Neural cell (in vitro differentiated cells): ENCODE measurements around the gene ZNF610. TPM values are rescaled to one million over a fixed set of nuclear protein-coding genes. Genes with fewer than 3 reads are reported as not detected.

Experiments
- H2AFZ ChIP-seq: fragments of 200-600, 300-800 bp; sonication (generic), shearing (Covaris generic); 2 replicates; pipeline ENCODE4 v1.6.0; 2014; ENCODE audit warnings: low read depth, mild to moderate bottlenecking, antibody characterized with exemption, low read length, moderate library complexity
- H3F3A ChIP-seq: fragments of 200-600 bp; shearing (Covaris generic); 2 replicates; pipeline ENCODE4 v1.6.1; 2016; ENCODE audit warnings: mild to moderate bottlenecking, moderate library complexity, mixed read lengths, antibody characterized with exemption, low read length; ENCODE audit not compliant: insufficient read depth, poor library complexity, severe bottlenecking
- H3K27ac ChIP-seq: fragments of 200-600, 300-800 bp; sonication (generic), shearing (Covaris generic); 2 replicates; pipeline ENCODE4 v1.5.1; 2014; ENCODE audit warnings: mild to moderate bottlenecking, low read length, moderate library complexity
- H3K27me3 ChIP-seq: fragments of 300-800, 200-600 bp; sonication (generic), shearing (Covaris generic); 2 replicates; pipeline ENCODE4 v1.6.0; 2014; ENCODE audit warnings: mild to moderate bottlenecking, low read depth, low read length, moderate library complexity; ENCODE audit not compliant: insufficient read depth
- H3K36me3 ChIP-seq: fragments of 300-800, 200-600 bp; sonication (generic), shearing (Covaris generic); 2 replicates; pipeline ENCODE4 v1.5.1; 2014; ENCODE audit warnings: mild to moderate bottlenecking, antibody characterized with exemption, low read length, moderate library complexity; ENCODE audit not compliant: insufficient read depth
- H3K4me2 ChIP-seq: fragments of 300-800, 200-600 bp; sonication (generic), shearing (Covaris generic); 2 replicates; pipeline ENCODE4 v1.6.0; 2014; ENCODE audit warnings: mild to moderate bottlenecking, low read length
- H3K4me3 ChIP-seq: fragments of 300-800, 200-600 bp; sonication (generic), shearing (Covaris generic); 2 replicates; pipeline ENCODE4 v1.5.1; 2014; ENCODE audit warnings: mild to moderate bottlenecking, low read length, moderate library complexity
- H3K79me2 ChIP-seq: fragments of 200-600 bp; shearing (Covaris generic); replicated peaks from 2 replicates; pipeline ENCODE4 v1.6.0; 2014; ENCODE audit warnings: mild to moderate bottlenecking, low read length, moderate library complexity; ENCODE audit not compliant: insufficient read depth
- H3K9ac ChIP-seq: fragments of 300-800, 200-600 bp; sonication (generic), shearing (Covaris generic); 2 replicates; pipeline ENCODE4 v1.6.1; 2016; ENCODE audit warnings: mild to moderate bottlenecking, low read length, mixed read lengths
- H3K9me2 ChIP-seq: fragments of 200-600 bp; shearing (Covaris generic); 2 replicates; pipeline ENCODE4 v1.6.1; 2016; ENCODE audit warnings: mild to moderate bottlenecking, low read length, mixed read lengths; ENCODE audit not compliant: insufficient read depth
- H3K9me3 ChIP-seq: fragments of 200-600, 300-800 bp; sonication (generic), shearing (Covaris generic); 2 replicates; pipeline ENCODE4 v1.6.1; 2016; ENCODE audit warnings: mild to moderate bottlenecking, mixed run types, low read length, moderate library complexity, mixed read lengths
- H4K20me1 ChIP-seq: fragments of 200-600 bp; shearing (Covaris generic); 2 replicates; pipeline ENCODE4 v1.6.1; 2016; ENCODE audit warnings: mild to moderate bottlenecking, mixed run types; ENCODE audit not compliant: insufficient read depth
- EP300 ChIP-seq: fragments of 450-650 bp; conservative IDR thresholded peaks from 2 replicates; pipeline ENCODE4 v1.6.1; 2014; ENCODE audit warnings: antibody characterized with exemption, mild to moderate bottlenecking, moderate library complexity; ENCODE audit not compliant: poor library complexity, severe bottlenecking
- EZH2 ChIP-seq: fragments of 200-600, 300-800 bp; shearing (Covaris generic), sonication (generic); IDR thresholded peaks from 2 replicates; pipeline ENCODE4 v1.6.1; 2014; ENCODE audit warnings: antibody characterized with exemption, low read length, borderline replicate concordance, mild to moderate bottlenecking; ENCODE audit not compliant: insufficient read depth, poor library complexity, severe bottlenecking
- MXI1 ChIP-seq: fragments of 450-650 bp; conservative IDR thresholded peaks from 2 replicates; pipeline ENCODE4 v1.6.1; 2014; ENCODE audit warnings: antibody characterized with exemption, mild to moderate bottlenecking; ENCODE audit not compliant: poor library complexity, severe bottlenecking
- POLR2AphosphoS5 ChIP-seq: IDR thresholded peaks from 2 replicates; pipeline ENCODE4 v1.6.1; 2012
- RAD21 ChIP-seq: fragments of 450-650 bp; conservative IDR thresholded peaks from 2 replicates; pipeline ENCODE4 v1.6.1; 2014; ENCODE audit warnings: antibody characterized with exemption, mild to moderate bottlenecking, moderate library complexity
- SMC3 ChIP-seq: fragments of 450-650 bp; conservative IDR thresholded peaks from 2 replicates; pipeline ENCODE4 v1.6.1; 2014; ENCODE audit warnings: antibody characterized with exemption, mild to moderate bottlenecking, moderate library complexity; ENCODE audit not compliant: poor library complexity
- TAF1 ChIP-seq: IDR thresholded peaks from 2 replicates; pipeline ENCODE4 v1.6.1; 2012; ENCODE audit warnings: low read depth
- polyA plus RNA-seq: library from polyadenylated mRNA; depleted of rRNA; stranded (reverse); fragments of >200 nt; gene quantifications from 2 replicates; pipeline ENCODE4 v1.2.3, GENCODE V29; 2014
- TF ChIP-seq, protein P1 (sequence below): fragments of 450-650 bp; IDR thresholded peaks from 2 replicates; pipeline ENCODE4 v1.5.1; 2014; ENCODE audit warnings: antibody characterized with exemption, mild to moderate bottlenecking, moderate library complexity; ENCODE audit not compliant: poor library complexity, severe bottlenecking
- TF ChIP-seq, protein P2 (sequence below): IDR thresholded peaks from 2 replicates; pipeline ENCODE4 v1.6.1; 2012; ENCODE audit warnings: borderline replicate concordance

The ZNF610 gene
- polyA plus RNA-seq, 1 donor from 2014 or later = 28.3 TPM

DNA sequence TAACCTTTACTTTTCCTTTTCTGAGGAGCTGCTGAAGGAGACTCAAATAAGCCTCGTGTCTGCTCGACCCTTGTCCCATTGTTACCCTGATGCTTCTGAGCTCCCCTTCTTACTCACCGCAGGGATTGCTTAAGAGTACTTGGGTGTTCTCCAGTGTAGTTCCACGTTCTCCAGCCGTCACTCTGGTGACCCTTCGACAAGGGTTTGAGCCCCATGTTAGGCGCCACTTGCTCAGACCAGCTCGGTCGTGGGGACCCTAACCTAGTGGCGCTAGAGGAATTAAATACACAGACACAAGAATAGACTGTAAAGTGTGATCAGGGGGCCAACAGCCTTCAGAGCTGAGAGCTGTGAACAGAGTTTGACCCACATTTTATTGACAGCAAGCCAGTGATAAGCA, 28.8 kb upstream of the ZNF610 start:
- Histone ChIP-seq H3K27ac (no peak overlapping the region), H3K4me3 (no peak overlapping the region), H3K9ac (no peak overlapping the region), H3K79me2 (no peaks in the 10 kb centered on the region), H3K36me3 (peaks cover 18% of the 10 kb centered on the region), H3K9me2 (no peaks in the 10 kb centered on the region), H3F3A (no peaks in the 10 kb centered on the region), H3K9me3 (peaks cover 20% of the 10 kb centered on the region), H3K27me3 (no peaks in the 10 kb centered on the region), H2AFZ (no peak overlapping the region), H3K4me2 (no peak overlapping the region), H4K20me1 (no peaks in the 10 kb centered on the region)
- no peak for TF ChIP-seq EZH2
- TF ChIP-seq EP300 = no peak
- no peak for TF ChIP-seq MXI1
- no peak for TF ChIP-seq POLR2AphosphoS5
- TF ChIP-seq, protein P1, sequence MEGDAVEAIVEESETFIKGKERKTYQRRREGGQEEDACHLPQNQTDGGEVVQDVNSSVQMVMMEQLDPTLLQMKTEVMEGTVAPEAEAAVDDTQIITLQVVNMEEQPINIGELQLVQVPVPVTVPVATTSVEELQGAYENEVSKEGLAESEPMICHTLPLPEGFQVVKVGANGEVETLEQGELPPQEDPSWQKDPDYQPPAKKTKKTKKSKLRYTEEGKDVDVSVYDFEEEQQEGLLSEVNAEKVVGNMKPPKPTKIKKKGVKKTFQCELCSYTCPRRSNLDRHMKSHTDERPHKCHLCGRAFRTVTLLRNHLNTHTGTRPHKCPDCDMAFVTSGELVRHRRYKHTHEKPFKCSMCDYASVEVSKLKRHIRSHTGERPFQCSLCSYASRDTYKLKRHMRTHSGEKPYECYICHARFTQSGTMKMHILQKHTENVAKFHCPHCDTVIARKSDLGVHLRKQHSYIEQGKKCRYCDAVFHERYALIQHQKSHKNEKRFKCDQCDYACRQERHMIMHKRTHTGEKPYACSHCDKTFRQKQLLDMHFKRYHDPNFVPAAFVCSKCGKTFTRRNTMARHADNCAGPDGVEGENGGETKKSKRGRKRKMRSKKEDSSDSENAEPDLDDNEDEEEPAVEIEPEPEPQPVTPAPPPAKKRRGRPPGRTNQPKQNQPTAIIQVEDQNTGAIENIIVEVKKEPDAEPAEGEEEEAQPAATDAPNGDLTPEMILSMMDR = no peak
- TF ChIP-seq TAF1 = no peak
- TF ChIP-seq SMC3 = no peak
- no peak for TF ChIP-seq RAD21
- TF ChIP-seq, protein P2, sequence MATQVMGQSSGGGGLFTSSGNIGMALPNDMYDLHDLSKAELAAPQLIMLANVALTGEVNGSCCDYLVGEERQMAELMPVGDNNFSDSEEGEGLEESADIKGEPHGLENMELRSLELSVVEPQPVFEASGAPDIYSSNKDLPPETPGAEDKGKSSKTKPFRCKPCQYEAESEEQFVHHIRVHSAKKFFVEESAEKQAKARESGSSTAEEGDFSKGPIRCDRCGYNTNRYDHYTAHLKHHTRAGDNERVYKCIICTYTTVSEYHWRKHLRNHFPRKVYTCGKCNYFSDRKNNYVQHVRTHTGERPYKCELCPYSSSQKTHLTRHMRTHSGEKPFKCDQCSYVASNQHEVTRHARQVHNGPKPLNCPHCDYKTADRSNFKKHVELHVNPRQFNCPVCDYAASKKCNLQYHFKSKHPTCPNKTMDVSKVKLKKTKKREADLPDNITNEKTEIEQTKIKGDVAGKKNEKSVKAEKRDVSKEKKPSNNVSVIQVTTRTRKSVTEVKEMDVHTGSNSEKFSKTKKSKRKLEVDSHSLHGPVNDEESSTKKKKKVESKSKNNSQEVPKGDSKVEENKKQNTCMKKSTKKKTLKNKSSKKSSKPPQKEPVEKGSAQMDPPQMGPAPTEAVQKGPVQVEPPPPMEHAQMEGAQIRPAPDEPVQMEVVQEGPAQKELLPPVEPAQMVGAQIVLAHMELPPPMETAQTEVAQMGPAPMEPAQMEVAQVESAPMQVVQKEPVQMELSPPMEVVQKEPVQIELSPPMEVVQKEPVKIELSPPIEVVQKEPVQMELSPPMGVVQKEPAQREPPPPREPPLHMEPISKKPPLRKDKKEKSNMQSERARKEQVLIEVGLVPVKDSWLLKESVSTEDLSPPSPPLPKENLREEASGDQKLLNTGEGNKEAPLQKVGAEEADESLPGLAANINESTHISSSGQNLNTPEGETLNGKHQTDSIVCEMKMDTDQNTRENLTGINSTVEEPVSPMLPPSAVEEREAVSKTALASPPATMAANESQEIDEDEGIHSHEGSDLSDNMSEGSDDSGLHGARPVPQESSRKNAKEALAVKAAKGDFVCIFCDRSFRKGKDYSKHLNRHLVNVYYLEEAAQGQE = no peak

DNA sequence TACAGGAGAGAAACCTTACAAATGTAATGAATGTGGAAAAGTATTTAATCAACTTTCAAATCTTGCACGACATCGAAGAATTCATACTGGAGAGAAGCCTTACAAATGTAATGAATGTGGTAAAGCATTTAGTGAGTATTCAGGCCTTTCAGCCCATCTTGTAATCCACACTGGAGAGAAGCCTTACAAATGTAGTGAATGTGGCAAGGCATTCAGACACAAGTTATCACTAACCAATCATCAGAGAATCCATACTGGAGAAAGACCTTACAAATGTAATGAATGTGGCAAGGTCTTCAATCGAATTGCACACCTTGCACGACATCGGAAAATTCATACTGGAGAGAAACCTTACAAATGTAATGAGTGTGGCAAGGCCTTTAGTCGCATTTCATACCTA, 13.6 kb upstream of the ZNF610 start:
- Histone ChIP-seq H3K27me3 (no peaks in the 10 kb centered on the region), H3K4me2 (no peak overlapping the region), H4K20me1 (no peaks in the 10 kb centered on the region), H3K4me3 (no peak overlapping the region), H3K79me2 (no peaks in the 10 kb centered on the region), H2AFZ (no peak overlapping the region), H3F3A (no peaks in the 10 kb centered on the region), H3K9me3 (peaks cover 37% of the 10 kb centered on the region), H3K9ac (no peak overlapping the region), H3K9me2 (no peaks in the 10 kb centered on the region), H3K27ac (no peak overlapping the region), H3K36me3 (peaks cover 34% of the 10 kb centered on the region)
- TF ChIP-seq EP300 (no peak), POLR2AphosphoS5 (no peak), MXI1 (no peak), RAD21 (no peak)
- TF ChIP-seq, protein P2 = no peak
